Islet precursor cell (in vitro differentiated cells): ENCODE results near the gene SOX6.
A peak's percentile ranks its signal among the peaks of the same experiment; 100 is the strongest.

Experiments used
- DNase-seq: peaks from one replicate; pipeline ENCODE4 v3.0.0-alpha.2; 2018

The SOX6 gene

DNA sequence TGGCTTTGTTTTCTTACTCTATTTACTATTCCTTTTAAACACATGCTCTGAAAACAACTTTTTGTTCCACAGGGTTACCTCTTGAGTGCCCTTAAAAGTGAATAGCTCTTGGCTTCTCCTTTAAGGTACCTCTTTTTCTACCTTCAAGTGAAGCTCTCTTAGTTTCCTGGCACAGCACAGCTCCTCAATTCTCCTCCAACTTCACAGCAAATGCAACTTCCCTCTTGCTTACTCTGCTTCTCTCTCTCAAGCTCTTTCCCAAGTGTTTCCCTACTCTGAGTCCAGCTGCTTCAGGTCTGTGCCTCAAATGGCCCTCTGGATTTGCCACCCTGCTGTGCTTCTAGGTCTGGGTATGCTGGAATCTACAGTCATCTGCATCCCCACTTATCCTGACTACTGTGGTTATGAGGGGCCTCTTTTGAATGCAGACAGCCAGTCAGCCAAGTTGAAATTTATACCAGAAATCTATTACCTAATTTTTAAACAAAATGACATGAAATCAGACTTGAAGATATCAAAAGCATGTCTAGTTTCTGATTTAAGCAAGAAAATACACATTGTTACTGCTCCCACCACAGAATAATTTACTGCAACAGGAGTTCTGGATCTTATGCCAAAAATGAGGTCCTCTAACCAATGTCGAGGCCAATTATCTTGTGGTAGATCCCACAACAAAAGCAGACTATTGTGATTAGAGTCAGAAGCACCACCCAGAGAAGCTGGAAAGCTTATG, 371.1 kb downstream of the SOX6 start:
- DNase-seq, result no peak

DNA sequence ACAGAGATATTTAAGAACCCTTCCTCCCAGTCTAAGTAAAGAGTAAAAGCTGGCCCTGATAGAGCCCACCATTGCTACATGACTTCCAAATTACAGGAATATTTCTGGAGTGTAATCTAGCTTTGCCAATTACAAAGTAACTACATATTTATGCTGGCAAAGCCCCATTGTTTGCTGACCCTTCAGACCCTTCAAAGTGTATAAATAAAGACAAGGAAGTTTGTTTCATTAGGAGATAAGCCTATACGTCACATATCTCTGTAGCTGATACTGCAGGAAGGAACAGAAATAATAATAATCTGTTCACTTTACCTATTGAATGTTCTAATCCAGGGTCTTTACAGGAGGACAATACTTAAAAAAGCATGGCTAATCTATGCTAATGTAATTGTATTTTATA, 375.1 kb downstream of the SOX6 start:
- DNase-seq, result no peak

DNA sequence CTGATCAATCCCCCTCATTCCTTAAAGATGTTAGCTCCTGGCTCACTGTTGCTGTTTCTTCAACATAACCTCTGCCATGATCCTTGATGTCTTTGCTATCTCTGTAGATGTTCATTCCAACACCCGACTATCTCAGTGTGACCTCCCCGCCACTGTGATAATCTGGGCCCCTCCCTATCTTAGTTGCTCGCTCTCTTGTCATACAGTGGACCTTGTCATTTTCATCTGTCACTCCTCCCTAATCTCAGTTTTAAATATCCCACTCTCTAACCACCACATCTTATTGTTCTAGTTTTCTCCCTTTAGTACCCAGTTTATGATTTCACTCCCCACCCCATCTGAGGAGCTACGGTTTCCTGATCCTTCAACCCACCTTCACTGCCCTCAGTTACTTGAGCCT, 379.2 kb downstream of the SOX6 start:
- no peak for DNase-seq

DNA sequence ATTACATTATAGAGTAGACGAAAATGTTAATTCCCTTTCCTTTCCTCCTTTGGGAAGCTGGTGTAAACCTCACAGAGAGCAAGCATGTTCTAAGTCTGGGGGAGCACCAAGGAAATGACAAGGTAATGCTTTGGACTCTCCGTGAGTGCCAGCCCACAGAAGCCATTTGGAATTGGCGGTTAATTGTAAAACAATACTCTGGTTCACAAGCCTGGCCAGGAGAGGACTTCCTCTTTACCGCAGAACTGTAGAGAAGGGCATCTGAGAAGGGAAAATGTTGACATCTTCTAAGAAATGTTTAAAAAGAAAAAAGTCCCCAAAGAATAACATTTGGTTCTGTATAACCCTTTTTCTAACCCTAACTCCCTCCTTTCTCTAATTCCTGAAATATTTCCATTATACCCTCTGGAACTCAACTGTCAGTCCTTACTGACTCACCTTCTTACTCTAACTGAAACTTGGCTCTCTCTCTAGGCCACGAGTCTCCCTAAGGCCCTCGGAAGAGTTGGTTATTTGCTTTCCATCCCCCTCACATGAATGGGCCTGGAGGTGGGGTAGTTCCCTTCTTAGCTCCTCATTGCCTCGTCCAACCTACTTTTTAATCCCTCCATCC, 379.8 kb downstream of the SOX6 start:
- DNase-seq, result no peak

DNA sequence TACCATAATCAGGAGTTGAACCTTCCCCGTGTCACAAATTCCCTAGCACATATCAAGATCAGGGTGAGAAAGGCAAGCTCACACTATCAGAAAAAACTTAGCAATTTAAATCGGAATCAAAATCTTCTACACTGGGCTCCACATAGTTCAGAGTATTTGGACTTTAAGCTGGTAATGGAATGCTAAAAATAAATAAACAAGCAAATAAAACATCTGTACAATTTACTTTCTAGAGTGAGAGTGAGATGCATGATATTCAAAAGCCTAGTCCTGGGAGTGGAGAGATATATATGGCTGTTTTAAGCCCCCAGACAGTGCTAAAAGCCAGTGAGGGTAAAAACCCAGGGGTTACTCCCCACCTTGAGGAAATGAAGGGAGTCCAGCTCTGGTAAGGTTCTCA, 380.6 kb downstream of the SOX6 start:
- no peak for DNase-seq

DNA sequence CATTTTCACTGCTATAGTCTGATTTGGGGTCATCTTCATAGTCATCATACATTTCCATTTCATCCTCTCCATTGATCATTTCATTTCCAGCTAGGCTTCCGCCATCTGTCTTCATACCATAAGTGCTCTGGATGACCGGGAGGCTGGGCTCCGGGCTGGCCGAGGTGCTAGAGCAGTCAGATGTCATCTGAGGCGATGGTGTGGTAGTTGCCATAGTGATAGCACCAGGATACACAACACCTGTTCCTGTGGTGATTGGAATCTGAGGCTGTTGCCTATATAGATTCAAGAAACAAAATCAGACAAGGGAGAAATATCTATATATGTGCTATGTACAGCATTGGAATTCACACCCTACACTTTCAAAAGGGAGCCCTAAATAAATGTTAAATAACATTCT, 383.5 kb downstream of the SOX6 start:
- DNase-seq, result no peak

DNA sequence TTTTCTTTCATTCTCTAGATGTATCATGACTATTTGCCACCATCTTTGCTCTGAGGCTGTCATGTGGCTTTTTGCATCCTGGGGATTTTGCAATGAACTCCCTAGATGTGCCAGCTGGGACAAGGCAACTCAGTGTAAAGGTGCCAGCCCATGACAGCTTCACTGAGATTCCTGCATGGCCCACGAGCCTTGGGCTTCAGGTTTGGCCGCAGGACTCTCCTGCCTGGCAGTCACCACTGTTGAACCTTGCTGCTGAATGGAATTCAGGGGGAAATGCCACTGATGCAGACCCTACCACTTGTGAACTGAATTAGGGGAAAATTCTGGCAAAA, 385.2 kb downstream of the SOX6 start:
- no peak for DNase-seq

DNA sequence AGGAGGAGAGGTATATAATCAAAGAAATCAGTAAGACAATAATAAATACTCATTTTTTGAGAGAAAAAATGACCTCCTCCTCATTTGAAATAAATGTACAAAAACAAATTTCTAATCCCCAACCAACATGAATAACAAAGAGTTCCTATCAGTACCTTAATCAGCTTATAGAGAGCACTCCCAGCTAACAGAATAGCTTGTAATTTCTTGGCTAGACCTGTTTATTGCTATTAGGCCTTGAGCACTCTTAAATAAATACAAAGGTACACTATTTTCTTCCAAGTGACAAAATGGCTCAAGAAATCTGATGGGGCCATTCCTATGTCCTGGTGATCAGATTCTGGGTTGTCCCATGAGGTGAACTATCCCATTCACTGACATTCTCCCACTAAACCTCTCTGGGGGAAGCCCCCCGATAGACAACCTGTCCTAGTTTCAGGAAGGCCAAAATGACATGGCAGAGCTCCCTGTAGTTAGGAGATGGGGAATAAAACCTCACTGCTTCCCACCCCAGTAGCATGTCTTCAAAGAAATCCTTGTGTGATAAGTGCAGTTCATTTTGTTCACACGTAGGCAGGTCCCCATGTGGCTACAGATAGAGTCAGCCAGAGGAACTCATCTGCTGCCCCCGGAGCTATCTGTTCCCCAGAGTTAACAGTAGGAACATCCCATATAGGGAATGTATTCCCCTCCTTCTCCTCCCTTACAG, 385.7 kb downstream of the SOX6 start:
- no peak for DNase-seq

DNA sequence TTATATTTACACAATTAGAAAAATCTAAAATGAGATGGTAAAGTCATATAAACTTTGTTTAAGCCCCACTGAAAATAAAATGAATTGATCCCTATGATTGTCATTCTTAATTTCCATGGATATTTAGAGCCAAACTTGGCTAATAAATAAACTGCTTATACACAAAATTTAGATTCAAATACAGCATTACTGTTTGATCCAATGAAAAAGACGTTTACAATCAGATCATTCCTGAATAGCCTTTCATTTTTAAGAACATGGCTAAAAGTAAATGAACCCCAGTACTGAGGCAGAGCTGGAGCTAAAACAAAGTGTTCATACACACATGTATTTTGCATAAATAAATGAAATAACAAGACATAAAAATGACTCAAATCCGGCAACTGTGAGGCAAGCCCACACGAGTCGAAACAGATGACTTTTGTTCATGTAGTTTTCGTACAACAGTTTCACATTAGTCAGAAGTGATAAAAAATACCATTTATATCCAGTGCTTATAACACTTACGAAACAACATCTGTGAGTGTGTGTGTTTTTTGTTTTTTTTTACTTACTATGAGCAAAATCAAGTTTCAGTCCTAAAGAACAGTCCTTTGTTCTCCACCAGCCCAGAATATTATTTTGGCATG, 386.5 kb downstream of the SOX6 start:
- no peak for DNase-seq

DNA sequence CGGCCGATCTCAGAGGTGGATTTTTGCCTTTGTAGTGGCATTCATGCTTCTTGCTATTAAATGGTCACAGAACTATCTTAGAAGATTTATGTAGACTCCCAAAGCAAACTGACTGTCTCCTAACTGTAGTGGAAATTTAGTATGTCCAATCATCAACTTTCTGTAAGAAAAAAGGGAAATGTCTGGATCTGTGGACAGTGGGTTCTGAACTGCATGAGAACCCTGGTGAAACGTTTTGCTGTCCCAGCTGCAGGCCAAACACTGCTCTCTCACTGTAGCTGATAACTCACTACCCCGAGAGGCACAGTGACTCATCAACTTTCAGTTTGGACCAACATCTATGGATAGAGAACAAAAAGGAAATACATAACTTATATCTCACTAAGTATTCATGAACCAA, 387.1 kb downstream of the SOX6 start:
- DNase-seq, result peak; percentile 71

DNA sequence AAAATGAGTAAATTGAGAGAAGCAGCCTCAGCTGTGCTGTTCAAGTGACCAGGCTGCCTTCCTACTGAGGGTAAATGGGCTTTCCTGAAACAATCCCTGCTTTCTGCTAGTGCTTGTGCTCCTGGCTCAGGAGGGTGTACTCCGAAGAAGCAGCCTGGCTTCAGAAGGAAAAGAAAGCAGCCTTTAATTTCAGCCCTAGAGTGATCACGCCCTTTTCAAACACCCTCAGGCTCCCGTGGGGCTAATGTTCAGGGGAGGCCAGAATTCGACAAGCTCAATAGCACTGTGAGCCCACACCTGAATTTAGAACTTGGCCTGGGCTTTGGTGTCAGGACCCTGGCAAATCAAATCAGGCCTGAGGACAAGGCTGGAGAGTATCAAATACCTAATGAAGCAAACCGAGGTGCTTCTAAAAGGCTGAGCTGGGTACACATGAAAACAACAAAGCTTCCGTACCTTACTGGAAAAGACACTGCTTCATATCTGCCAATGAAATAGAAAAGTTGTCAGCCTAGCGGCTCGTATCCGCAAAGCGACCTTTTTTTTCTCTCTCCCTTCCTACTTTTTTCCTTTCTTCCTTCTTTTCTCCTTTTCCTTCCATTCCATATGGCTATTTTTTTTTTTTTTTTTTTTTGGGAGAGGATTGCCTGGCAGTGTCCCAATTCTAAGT, 387.8 kb downstream of the SOX6 start:
- no peak for DNase-seq

DNA sequence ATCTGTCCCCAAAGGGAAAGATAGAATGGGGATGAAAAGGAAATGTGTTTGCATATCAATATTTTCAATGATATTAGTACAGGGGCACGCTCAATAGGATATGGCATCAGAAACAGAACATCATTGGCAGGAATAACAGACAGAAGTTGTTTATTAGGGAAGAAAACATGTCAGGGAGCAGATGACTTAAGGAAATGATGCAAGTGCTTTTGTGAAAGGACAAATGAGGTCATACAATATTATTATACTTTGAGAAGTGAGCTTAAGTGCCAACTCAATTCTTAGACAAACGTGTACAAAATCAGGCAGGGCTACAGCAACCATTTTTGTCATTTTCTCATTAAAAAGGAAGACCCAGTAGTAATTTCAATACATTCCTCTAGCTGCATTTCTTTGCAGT, 388.4 kb downstream of the SOX6 start:
- no peak for DNase-seq

DNA sequence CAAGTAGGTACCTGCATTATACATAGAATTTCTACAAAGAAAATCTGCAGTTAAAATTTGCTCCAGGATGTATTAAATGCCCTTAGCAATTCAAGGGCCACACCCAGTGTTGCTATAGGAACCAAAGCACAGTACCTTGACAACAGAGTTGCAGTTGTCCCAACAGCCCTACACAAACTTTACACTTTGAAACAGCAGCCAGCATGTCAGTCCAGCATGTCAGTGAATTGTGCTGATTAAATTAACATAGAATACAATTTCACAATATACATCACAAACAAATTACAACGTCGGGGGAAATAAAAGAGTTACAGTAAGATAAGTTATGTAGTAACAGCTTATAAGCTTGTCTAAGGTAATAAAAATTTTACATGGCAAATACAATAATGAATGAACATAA, 389.2 kb downstream of the SOX6 start:
- no peak for DNase-seq

DNA sequence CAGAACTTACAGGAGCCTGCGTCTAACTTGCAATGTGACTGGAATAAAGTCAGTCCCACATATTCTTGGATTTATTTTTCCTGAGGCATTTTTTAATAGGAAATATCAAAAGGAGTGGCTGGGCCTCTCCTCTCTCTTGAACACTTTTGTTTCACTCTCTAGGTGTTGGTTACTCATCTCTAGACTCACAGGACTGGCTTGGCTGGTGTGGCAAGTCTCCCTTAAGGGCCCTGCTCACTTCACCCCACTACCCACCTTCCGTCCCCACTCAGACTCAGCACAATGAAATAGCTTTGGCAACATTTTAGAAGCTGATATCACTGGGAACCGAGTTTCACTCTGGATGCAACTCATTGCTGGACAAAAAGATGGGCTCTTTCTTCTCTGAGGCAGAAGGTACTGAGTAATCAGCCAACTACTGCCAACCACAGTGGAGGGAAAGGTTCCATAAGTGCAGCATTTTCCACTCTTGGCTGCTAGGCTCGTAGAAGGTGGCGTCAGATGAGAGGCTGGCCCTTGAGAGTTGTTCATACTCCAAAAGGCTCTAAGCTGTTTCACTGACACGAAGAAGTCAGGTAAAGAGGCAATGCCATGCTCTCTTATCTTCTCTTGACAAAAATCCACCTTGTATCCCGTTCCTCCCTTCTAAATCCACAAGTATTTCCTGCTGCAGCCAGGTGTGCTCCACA, 390.6 kb downstream of the SOX6 start:
- no peak for DNase-seq

DNA sequence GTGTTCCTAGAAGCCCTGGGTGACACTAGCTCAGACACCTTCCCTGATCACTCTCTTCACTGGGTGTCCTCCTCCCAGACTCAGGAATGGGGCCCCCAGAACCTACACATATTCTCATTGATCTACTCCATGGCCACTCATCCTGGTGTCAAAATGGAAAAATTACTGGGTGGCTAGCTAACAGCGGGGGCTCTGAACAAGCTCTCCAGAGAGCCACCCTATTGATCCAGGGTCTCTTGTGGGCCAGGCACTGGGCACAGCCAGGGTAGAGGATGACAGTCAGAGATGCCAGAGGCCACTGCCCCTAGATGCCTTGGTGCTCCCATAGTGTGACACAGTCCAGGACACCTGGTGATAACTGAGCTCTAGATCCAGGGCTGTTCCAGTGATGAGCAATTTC, 393.1 kb downstream of the SOX6 start:
- DNase-seq, result no peak

DNA sequence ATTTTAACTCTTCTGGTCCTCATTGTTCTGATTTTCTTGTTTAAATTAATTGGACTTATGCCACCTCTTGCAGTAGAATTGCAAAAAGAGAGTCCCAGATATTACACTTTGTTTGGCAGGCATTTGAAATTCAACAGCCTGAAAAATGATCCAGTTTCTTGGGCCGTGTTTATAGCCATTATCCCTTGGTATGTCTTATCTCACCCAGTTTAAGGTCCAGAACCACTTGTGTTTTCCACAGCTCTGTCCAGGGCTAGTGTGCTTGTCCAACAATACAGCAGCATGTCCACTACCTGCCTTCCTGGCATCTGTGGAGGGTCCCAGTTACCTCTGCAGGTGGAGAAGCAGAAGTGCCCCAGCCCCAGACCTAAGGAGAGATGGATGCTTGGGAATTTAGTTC, 397.4 kb downstream of the SOX6 start:
- DNase-seq, result no peak

DNA sequence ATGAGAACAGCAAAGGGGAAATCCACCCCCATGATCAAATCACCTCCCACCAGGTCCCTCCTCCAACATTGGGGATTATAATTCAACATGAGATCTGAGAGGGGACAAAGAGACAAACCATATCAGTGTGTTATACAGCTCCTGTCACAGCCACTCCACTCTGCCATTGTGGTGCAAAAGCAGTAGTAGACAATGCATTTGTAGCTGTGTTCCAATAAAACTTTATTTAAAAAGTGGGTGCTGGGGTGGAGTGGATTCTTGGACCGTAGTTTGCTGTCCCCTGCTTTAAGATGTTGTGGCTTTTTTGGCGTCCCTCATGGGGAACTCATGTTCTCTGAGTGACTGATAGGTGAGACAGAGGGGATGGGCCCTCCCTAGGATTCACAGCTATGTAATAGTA, 399.1 kb downstream of the SOX6 start:
- no peak for DNase-seq

DNA sequence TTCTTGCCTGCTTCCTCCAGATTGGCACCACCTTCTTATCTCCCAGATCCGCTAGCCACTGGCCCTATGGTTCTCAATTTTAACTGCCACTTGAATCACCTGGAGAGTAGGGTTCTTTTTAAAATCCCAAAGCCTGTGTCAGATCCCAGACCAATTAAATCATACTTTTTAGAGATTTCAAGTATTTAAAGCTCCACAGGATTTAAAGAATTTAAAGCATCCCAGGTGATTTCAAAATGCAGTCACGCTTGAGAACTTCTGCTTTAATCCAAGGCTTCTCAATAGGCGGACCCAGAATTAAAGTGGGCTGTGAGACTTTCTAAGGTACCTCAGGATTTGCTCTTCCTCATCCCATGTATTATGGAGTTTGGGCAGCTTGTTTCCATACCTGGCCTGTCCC, 400.0 kb downstream of the SOX6 start:
- no peak for DNase-seq

DNA sequence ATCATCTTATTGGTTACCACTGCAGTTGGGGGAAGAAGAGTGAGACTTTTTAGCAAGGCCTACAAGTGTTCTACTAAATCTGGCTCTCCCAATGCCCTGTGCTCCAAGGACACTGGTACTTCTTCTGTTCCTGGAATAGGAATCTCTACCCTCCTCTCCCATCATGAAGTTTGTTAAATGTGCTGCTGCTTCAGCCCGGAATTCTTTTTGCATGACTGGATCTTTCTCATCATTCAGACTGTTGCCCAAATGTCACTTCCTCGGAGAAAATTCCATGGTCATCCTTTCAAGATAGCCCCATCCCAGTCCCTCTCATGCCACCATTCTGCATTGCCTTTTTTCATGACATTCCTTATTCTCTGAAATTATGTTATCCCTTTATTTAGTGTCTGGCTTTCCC, 400.8 kb downstream of the SOX6 start:
- DNase-seq, result no peak

DNA sequence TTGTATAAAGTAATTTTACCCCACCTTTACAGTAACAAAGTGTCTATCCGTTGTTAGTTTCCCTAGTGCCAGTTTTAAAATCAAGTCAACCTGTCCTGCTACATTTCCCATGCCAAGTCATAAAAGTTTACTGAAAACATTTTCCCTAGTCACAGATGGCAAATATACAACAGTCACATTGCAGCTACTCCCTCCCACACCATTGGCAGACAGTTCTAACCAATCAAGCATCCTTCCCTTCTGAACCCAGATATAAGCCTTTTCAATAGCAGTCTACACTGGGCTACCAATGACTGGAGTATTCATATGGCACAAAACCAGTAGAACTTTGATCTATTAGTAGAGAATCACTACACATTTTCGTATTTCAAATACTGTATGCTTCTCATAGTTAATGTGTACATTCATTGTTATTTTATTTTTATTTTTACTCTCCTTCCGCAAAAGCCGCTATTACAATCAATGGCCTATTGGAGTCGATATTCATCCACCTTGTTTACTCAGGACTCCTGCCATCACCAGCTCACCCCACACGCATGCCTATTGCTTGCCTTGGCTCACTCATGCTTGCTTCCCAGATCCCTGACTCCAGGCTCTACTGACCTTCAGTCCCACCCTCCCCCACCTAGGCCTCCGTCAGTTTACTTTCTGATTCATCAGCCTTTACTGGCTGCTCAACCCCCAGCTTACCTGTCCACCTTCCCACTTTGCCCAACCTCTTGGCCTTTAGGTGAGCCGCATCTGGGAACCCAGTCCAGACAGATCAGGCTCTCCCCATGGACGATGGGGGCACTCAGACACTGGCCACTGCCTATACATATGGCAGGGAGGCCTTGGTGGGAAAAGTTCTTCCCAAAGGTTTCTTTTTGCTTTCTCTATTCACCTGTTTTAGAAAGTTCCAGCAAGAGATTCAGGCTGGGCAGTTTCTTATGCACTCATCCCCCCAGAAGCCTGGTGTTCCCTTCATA, 408.4 kb downstream of the SOX6 start:
- peak; percentile 24 for DNase-seq

DNA sequence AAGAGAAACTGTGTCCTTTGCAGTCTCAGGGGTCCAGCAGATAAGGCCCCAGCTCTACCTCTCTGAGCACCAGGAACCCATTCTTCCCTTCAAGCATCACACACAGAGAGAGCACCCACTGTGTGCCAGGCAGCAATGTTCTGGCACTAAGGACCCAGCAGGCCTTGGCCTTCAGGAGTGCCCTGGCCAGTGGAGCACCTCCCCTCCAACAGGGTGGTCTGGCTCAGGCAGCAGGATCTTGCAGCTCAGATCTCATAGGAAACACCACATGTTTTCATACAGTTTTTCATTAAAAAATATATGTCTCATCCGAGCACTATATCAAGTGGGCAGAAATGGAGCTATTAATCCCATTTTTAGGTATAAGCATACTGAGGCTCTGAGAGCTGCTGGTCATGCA, 410.6 kb downstream of the SOX6 start:
- DNase-seq, result peak; percentile 12

DNA sequence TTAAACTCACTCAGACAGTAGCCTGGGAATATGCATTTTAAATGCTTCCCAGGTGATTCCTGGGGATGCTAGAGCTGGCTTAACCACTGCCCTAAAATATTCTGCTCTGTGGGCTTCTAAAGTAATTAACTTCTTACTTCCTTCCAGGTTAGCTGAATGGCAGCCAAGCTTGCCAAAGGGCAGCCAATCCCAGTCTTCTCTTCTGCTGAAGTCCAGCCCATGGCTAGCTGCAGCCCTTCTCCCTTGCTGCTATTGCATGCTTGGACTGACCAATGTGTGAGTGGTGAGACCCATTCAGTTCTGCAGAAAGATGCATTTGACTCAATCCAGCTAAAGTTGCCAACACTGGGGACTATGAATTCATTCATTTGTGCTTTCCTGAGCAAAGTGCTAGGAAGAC, 411.9 kb downstream of the SOX6 start:
- DNase-seq, result peak; percentile 52
